GM12864 (cell line): ENCODE data around the gene SLC19A2.

Source experiments
- DNase-seq: peaks from one replicate; pipeline ENCODE4 v3.0.0-alpha.2; 2011; ENCODE audit warnings: low read depth
- H3K4me3 ChIP-seq: 2 replicates; pipeline ENCODE4 v1.5.1; 2011; ENCODE audit warnings: mild to moderate bottlenecking, low read depth, low read length, control low read depth
- TF ChIP-seq, protein P1 (sequence below): IDR thresholded peaks from 2 replicates; pipeline ENCODE4 v1.5.1; 2011; ENCODE audit warnings: low read depth, mild to moderate bottlenecking, moderate library complexity, low read length, control low read depth, inconsistent platforms; ENCODE audit errors: missing control alignments

SLC19A2 gene

DNA sequence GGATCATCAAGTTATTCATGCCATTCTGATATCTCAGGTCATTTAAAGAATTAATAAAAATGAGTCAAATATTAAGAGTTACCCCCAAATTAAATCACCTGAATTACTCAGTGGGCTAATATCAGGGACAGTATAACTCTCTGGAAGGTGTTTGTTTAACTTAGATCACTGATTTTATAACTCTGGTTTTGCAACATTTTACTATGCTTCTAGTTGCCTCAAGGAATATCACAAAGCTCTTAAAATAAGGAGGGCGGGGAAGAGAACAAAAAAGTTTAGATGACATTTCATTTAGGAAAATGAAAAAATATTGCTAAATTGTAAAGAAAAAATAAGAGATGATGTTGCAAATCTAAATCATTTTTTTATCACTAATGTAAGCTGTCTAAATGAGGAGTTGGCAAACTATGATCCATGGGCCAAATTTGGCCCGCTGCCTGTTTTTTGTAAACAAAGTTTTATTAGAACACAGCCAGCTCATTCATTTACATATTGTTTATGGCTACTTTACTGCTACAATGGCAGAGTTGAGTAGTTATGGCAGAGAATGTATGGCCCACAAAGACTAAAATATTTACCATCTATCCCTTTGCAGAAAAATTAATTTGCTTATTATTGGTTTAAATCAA lies 31.9 kb upstream of the SLC19A2 start:
- no peak overlapping the region for H3K4me3 ChIP-seq
- no peak for DNase-seq
- TF ChIP-seq, protein P1, sequence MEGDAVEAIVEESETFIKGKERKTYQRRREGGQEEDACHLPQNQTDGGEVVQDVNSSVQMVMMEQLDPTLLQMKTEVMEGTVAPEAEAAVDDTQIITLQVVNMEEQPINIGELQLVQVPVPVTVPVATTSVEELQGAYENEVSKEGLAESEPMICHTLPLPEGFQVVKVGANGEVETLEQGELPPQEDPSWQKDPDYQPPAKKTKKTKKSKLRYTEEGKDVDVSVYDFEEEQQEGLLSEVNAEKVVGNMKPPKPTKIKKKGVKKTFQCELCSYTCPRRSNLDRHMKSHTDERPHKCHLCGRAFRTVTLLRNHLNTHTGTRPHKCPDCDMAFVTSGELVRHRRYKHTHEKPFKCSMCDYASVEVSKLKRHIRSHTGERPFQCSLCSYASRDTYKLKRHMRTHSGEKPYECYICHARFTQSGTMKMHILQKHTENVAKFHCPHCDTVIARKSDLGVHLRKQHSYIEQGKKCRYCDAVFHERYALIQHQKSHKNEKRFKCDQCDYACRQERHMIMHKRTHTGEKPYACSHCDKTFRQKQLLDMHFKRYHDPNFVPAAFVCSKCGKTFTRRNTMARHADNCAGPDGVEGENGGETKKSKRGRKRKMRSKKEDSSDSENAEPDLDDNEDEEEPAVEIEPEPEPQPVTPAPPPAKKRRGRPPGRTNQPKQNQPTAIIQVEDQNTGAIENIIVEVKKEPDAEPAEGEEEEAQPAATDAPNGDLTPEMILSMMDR: no peak

DNA sequence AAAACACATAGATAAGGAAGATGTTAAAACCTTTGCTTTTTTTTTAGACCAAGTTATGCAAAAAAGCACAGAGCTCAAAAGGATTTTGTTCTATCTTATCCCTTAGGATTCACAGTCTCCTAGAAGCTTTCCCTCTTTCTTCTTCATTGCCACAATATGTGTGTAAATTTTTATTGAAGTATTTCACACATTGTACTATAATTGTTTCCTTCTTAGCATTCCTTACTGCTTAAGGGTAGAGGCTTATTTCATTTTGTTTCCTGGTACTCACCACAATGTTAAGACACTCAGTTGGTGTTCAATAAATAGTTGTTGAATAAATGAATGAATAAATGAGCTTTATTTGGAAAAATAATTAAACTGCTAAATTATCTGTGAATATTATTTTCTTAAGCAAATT lies 29.9 kb upstream of the SLC19A2 start:
- DNase-seq: no peak
- H3K4me3 ChIP-seq: no peak overlapping the region
- TF ChIP-seq, protein P1: no peak

DNA sequence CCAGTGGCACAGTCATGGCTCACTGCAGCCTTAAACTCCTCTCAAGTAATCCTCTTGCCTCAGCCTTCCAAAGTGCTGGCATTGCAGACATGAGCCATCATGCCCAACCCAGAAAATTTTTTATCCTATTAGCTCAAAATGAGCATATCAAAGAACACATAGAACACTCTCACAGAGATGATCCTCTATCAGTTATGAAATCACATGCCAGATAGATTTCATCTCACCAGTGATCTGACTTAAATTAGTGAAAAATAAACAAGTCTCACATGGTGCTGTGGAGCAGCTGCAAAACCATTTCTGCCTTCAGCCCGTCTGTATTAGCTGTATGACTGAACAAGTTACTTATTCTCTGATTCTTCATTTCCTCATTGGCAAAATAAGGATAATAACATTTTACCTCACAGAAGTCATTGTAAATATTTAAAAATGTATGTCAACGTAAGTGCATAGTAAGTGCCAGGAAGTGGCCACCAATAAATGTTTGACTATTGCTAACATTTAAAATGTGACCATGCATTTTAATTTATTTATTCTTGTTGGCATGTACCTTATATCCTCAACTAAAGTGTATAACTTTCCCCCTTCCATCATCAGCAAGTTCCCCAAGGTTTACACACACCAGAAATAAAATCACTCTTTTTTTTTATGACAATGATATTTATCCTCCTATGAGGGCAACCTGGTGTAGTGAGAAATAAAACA lies 29.0 kb upstream of the SLC19A2 start:
- TF ChIP-seq, protein P1: no peak
- no peak overlapping the region for H3K4me3 ChIP-seq
- no peak for DNase-seq

DNA sequence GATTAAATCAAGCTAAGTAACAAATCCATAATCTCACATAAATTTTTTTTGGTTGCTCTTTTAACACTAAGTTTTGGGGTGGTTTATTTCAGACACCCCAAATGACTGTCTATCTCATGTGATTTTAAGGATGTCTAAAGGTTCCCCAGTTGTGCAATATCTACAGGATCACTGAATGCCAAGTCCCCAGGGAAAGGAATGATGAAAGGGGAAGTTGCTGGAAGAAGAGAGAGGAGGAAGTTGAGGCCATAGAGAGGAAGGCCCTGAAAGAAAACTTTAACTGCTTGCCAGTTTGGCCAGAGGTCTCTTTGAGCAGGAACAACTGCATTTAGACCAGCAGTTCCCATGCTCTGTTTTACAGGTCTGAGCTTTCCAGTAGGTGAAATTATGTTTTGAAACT lies 27.5 kb upstream of the SLC19A2 start:
- no peak for DNase-seq
- no peak overlapping the region for H3K4me3 ChIP-seq
- TF ChIP-seq, protein P1: no peak

DNA sequence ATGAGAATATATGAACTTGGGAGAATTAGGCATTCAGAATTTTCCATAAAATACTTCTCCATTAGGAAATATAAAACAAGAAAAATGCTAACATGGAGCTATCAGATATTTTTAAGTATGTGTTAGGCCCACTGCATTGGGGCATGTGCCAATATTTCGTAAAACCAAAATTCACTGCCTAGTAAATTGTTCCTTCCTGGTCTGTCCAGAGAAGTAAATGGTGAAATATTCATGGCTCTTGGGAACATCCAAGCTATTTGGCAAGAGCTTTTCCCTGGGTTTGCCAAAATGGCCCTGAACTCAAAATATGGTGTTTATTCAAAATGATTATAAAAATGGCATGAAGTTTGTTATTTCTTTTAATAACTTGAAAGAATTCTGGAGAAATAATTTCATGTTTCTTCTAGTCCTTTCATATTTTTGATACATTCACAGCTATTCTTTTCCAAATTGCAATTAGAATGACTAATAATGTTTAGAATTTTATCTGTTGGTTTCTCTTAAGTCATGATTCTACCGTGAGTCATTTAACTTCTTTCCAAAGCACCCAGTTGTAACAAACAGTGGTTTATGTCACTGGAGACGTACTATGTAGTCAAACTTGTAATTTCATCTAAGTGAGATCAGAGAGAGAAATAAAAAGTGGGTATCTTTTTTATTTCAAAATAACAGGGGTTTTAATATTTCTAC lies 25.7 kb upstream of the SLC19A2 start:
- no peak overlapping the region for H3K4me3 ChIP-seq
- no peak for DNase-seq
- TF ChIP-seq, protein P1: no peak

DNA sequence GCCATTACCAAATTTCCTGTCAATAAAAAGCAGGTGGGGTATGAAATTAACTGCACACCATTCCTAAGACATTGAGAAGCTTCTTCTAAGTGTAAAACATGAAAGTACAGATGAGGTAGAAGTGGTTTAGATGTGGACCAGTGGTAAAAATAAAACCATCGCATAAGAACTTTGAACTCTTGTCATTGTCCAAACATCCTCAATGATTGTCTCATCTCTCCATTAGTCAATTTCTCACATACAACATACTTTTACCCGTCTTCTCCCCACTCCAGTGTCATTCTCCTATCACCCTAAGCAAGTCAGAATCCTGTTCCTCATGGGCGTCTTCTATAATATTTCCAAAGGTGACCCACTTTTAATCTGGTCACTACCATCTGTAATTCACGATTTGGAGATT lies 24.3 kb upstream of the SLC19A2 start:
- H3K4me3 ChIP-seq: no peak overlapping the region
- TF ChIP-seq, protein P1: no peak
- no peak for DNase-seq
